ENCODE data around the gene TMEM80. TPM values are rescaled to one million over a fixed set of nuclear protein-coding genes. Genes with fewer than 3 reads are reported as not detected.

Gene TMEM80
- total and polyA plus RNA-seq, 2 donors (not counting 3 experiments of a cell fraction or from before 2014, with no cell fraction given), result 21.2 to 26.6 TPM

- Histone ChIP-seq H3K4me1 (ENCODE audit: control insufficient read depth, extremely low read depth, insufficient read depth, low read length) (no peaks in the 10 kb centered on the region), H3K36me3 (ENCODE audit: control insufficient read depth in 2 of 2, extremely low read depth in 1 of 2, insufficient read depth in 2 of 2, low read length in 2 of 2) (no peaks in the 10 kb centered on the region), H3K27me3 (ENCODE audit: control insufficient read depth in 2 of 2, insufficient read depth in 2 of 2, low read length in 2 of 2) (peaks cover 8 to 9% of the 10 kb centered on the region in 2 experiments), H3K4me3 (replicated peaks in 1 of 3; ENCODE audit: insufficient read depth in 1 of 3, low read depth in 1 of 3, low read length in 3 of 3) (no peak overlapping the region), H3K79me2 (ENCODE audit: control insufficient read depth, insufficient read depth, low read length) (no peaks in the 10 kb centered on the region), H3K4me2 (ENCODE audit: insufficient read depth, low read length) (no peak overlapping the region), H2AFZ (ENCODE audit: low read depth, low read length) (no peak overlapping the region), H3K27ac (ENCODE audit: insufficient read depth, low read depth, low read length) (no peak overlapping the region), H3K9me3 (replicated peaks; ENCODE audit: control insufficient read depth, insufficient read depth, low read length) (no peaks in the 10 kb centered on the region), H3K9me1 (replicated peaks; ENCODE audit: control insufficient read depth, extremely low read depth, insufficient read depth, low read length) (no peaks in the 10 kb centered on the region), H3K9ac (replicated peaks; ENCODE audit: extremely low read depth, insufficient read depth, low read length) (no peak overlapping the region), H4K20me1 (replicated peaks; ENCODE audit: control insufficient read depth, extremely low read depth, insufficient read depth, low read length) (no peaks in the 10 kb centered on the region)
- DNase-seq (ENCODE audit: low read depth, low spot score) (no peak), FAIRE-seq (no peak)
- BruUV-seq (replicated peaks), result no TSS peak
- dilution Hi-C loops (cut with MboI; ENCODE audit: extremely low pct_ligation_motif_present, low sequenced_read_pairs), result no loop called here
- CTCF ChIA-PET, result interaction anchor here (1.2 kb wide), 1 partner anchor 8 kb away, joined by 4 read pairs; no protein-coding TSS in a partner anchor
- POLR2A ChIA-PET, result no interaction called here
- TF ChIP-seq CTCF (IDR thresholded peaks at IDR 0.05; ENCODE audit: extremely low read depth in 1 of 2, insufficient read depth in 1 of 2, low read depth in 1 of 2, low read length in 2 of 2) (no peak), EZH2 (IDR thresholded peaks at IDR 0.05; ENCODE audit: borderline replicate concordance, low read depth, low read length, severe bottlenecking) (no peak), MYC (IDR thresholded peaks at IDR 0.05; ENCODE audit: low read depth, low read length) (no peak), FOS (IDR thresholded peaks at IDR 0.05; ENCODE audit: borderline replicate concordance, insufficient read depth, low read length) (no peak), MAX (IDR thresholded peaks at IDR 0.05; ENCODE audit: insufficient read depth, insufficient read length) (no peak), POLR2AphosphoS5 (IDR thresholded peaks at IDR 0.05; ENCODE audit: insufficient read depth, low read depth, low read length) (no peak), JUN (IDR thresholded peaks at IDR 0.05; ENCODE audit: borderline replicate concordance, insufficient read depth, insufficient read length, low read depth) (no peak), GATA2 (IDR thresholded peaks at IDR 0.05; ENCODE audit: insufficient read depth, insufficient read length, low read depth, low read length) (no peak), POLR2A (IDR thresholded peaks at IDR 0.05; ENCODE audit: low read depth, low read length) (no peak)
- intact Hi-C loops (cut with micrococcal nuclease), result loop anchor here (5.0 kb wide), 1 partner anchor 172 kb away; no protein-coding TSS in a partner anchor
Measured at GRCh38 chr11:729492-730074, 34.0 kb downstream of the TMEM80 start.

All from endothelial cell of umbilical vein (primary cell).